Transverse colon (tissue), 4 donors: Measurements from ENCODE around the gene THSD4.

Source experiments
- CTCF ChIP-seq, 5 experiments: fragments of 200-600 bp in 3 of 5; fragments of 450-650 bp in 2 of 5; sonication (generic) in 3 of 5; IDR thresholded peaks; 1 replicate in 2 of 5; 2 replicates in 3 of 5; pipeline ENCODE4 v1.5.1; 2016 to 2017; ENCODE audit warnings: antibody characterized with exemption in 5 of 5, inconsistent platforms in 3 of 5, mild to moderate bottlenecking in 2 of 5, moderate library complexity in 1 of 5
- POLR2A ChIP-seq: fragments of 450-650 bp; IDR thresholded peaks from one replicate; pipeline ENCODE4 v1.6.1; 2016; ENCODE audit warnings: antibody characterized with exemption, mild to moderate bottlenecking, moderate library complexity
- POLR2AphosphoS5 ChIP-seq, 3 donors: sonication (generic); formaldehyde crosslinking; IDR thresholded peaks; one replicate each; pipeline ENCODE4 v1.6.1; 2016; ENCODE audit warnings: antibody characterized with exemption in 3 of 3

GRCh38 chr15:71598741-71599140 lies 483.5 kb downstream of the THSD4 start:
- TF ChIP-seq CTCF (IDR thresholded peaks at IDR 0.05) (no peak), POLR2AphosphoS5 (IDR thresholded peaks at IDR 0.05) (no peak), POLR2A (no peak)
